ENCODE data around the gene TCP11X1.
"Not testable (repeated sequence)": the region's sequence is repeated elsewhere in the genome, so short reads cannot be mapped to it uniquely, and the experiment has no call there.

TCP11X1 gene

DNA sequence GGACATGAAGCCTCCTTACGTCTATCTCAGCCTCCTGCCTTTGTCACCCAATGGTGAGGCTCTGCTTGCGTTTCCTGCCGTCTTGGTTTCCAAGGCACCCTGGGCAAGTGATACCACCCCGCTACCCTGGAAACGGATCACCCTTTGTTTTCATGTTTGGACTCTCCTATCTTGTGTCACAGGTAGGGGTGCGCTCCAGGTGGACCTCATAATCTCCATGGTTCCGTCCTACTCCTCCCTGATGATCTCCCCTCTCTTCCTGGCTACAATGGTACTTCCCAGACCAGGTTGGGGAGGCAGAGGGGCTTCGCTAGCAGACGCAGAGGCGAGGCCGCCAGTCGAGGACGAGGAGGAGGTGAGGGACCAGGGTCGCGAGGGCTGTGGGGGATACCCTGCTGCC, at the start of gene TCP11X1:
TCP11X1 (plus strand) TSS at position 316 of the 400 bp plus-strand sequence.
- FAIRE-seq: not testable (repeated sequence)

GRCh38 chrX:102185967-102186720, 29.0 kb upstream of the TCP11X1 start:
- FAIRE-seq: no peak

DNA sequence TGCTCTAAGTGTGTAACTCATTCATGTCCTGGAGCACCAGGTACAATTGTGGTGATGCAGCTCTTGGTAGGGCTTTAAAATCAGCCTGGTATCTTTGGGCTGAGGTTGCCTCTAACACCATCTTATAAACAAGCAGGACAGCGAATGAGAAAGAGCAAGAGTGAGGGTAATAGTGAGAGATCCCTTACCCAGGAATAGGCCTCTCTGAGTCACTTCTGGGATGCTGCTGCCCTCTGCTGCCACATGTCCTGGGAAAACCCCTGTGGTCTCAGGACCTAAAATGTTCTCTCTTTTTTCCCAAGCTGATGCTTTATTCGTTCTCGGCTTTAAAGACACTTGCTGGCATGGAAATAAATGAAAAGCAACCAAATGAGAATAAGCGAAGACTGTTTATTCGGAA, 7.2 kb upstream of the TCP11X1 start:
- FAIRE-seq: not testable (repeated sequence)

DNA sequence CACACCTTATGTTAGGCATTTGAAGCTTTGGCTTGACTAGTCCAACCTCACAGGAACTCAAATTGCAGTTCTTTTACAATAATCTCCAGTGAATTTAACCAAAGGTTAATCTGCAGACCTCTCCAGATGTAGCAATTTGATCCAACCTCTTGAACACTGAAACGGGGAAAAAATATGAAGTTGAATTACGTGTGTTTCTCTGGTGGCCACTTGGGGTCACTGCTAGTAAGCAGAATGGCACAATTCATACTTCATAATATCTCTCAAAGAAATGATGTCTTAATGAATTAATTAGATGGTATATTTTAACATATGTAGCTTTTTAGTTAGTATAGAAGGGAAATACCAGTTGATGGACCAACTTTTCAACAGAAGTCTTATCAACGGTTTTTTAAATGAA, 1.4 kb downstream of the TCP11X1 start:
- not testable (repeated sequence) for FAIRE-seq

- FAIRE-seq: not testable (repeated sequence)
Observed at GRCh38 chrX:102235678-102236077, 20.6 kb downstream of the TCP11X1 start.

- FAIRE-seq: not testable (repeated sequence)
Observed at GRCh38 chrX:102240265-102240664, 25.2 kb downstream of the TCP11X1 start.

- FAIRE-seq: not testable (repeated sequence)
Observed at GRCh38 chrX:102246893-102247292, 31.8 kb downstream of the TCP11X1 start, which contains the start of gene NXF2. Gene NXF2, plus strand, starts transcription at chrX:102247167. Its CDS starts 59,912 bp downstream, at chrX:102307079.

DNA sequence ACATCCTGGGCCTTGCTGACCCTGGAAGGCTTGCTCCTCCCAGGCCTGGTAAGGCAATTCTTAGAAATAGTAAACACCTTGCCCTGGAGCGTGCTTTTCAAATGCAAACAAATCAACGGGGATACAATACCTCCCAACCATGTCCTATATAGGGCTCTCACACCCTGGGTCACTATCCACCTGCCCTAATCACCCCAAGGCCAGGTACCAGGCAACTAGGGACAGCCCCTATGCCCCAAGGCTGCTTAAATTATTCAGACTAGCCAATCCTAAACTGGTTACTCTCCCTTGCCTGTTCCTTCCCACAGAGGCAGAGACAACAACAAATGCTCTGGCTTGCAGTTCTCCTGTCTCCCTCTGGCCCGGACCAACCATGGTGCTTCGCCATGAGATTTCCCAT, 57.1 kb downstream of the TCP11X1 start:
- not testable (repeated sequence) for FAIRE-seq
